Measurements from ENCODE around the gene POM121.
"Not testable (repeated sequence)": the region's sequence is repeated elsewhere in the genome, so short reads cannot be mapped to it uniquely, and the experiment has no call there.

The POM121 gene

GRCh38 chr7:72950432-72950831 is 25.5 kb downstream of the POM121 start:
- DNase-seq = not testable (repeated sequence)

- DNase-seq = not testable (repeated sequence)
These were observed 29.1 kb downstream of the POM121 start for GRCh38 chr7:72953901-72954562.

- DNase-seq = not testable (repeated sequence)
These were observed 29.8 kb downstream of the POM121 start for GRCh38 chr7:72954563-72955198.

GRCh38 chr7:72960029-72960428 is 35.1 kb downstream of the POM121 start:
- DNase-seq = not testable (repeated sequence)

GRCh38 chr7:72960626-72961345 is 35.9 kb downstream of the POM121 start:
- DNase-seq = not testable (repeated sequence)

- not testable (repeated sequence) for DNase-seq
These were observed 36.4 kb downstream of the POM121 start for GRCh38 chr7:72961346-72961650.

GRCh38 chr7:72963056-72963455 is 38.2 kb downstream of the POM121 start:
- DNase-seq = not testable (repeated sequence)

- DNase-seq = not testable (repeated sequence)
These were observed 40.5 kb downstream of the POM121 start for GRCh38 chr7:72965186-72965975.

- not testable (repeated sequence) for DNase-seq
These were observed 42.0 kb downstream of the POM121 start for GRCh38 chr7:72966892-72967291.

GRCh38 chr7:72968980-72969516 is 44.2 kb downstream of the POM121 start, which contains the start of gene TRIM74:
Gene TRIM74, minus strand, starts transcription at chr7:72969466. Its CDS starts 3,309 bp downstream, at chr7:72966157.
- DNase-seq = not testable (repeated sequence)

- not testable (repeated sequence) for DNase-seq
These were observed 44.8 kb downstream of the POM121 start for GRCh38 chr7:72969688-72970087.

- not testable (repeated sequence) for DNase-seq
These were observed 46.6 kb downstream of the POM121 start for GRCh38 chr7:72971505-72971904.

GRCh38 chr7:72974781-72975180 is 49.9 kb downstream of the POM121 start:
- not testable (repeated sequence) for DNase-seq

GRCh38 chr7:72975656-72976286 is 50.9 kb downstream of the POM121 start:
- not testable (repeated sequence) for DNase-seq

GRCh38 chr7:72976434-72976833 is 51.5 kb downstream of the POM121 start:
- not testable (repeated sequence) for DNase-seq

GRCh38 chr7:72980382-72980781 is 55.5 kb downstream of the POM121 start:
- DNase-seq = not testable (repeated sequence)

GRCh38 chr7:72982084-72982483 is 57.2 kb downstream of the POM121 start:
- DNase-seq = not testable (repeated sequence)

GRCh38 chr7:72990146-72990913 is 65.4 kb downstream of the POM121 start:
- not testable (repeated sequence) for DNase-seq

GRCh38 chr7:72995484-72995883 is 70.6 kb downstream of the POM121 start:
- DNase-seq = not testable (repeated sequence)

- DNase-seq = not testable (repeated sequence)
These were observed 72.6 kb downstream of the POM121 start for GRCh38 chr7:72997447-72997846.

GRCh38 chr7:72997887-72998468 is 73.1 kb downstream of the POM121 start:
- not testable (repeated sequence) for DNase-seq

Measured in NCI-H1436 (cell line).